Central memory CD8-positive, alpha-beta T cell (primary cell): ENCODE results near the gene KMT2C.
"Not testable (repeated sequence)": the region's sequence is repeated elsewhere in the genome, so short reads cannot be mapped to it uniquely, and the experiment has no call there.

Experiments used
- ATAC-seq: fragments of 150-1000 bp; cut with Tn5 transposase; replicated peaks from 2 replicates; pipeline ENCODE4 v1.10.0; 2022; ENCODE audit warnings: mild to moderate bottlenecking, moderate FRiP score, moderate number of reproducible peaks; ENCODE audit not compliant: poor library complexity, severe bottlenecking; ENCODE audit errors: extremely low read depth
- DNase-seq, 2 donors: peaks; one replicate each; pipeline ENCODE4 v3.0.0; 2021; ENCODE audit warnings: low spot score in 2 of 2
- H3K27ac Mint-ChIP-seq: one replicate; pipeline ENCODE4 v1.8.0; 2022; ENCODE audit warnings: low read depth, mild to moderate bottlenecking, moderate library complexity, mixed read lengths
- H3K27me3 Mint-ChIP-seq: one replicate; pipeline ENCODE4 v1.8.0; 2022; ENCODE audit warnings: mixed read lengths
- H3K36me3 Mint-ChIP-seq: one replicate; pipeline ENCODE4 v1.8.0; 2022; ENCODE audit warnings: mild to moderate bottlenecking, moderate library complexity, mixed read lengths; ENCODE audit not compliant: insufficient read depth
- H3K4me1 Mint-ChIP-seq: one replicate; pipeline ENCODE4 v1.8.0; 2022; ENCODE audit warnings: mixed read lengths
- H3K4me3 Mint-ChIP-seq: one replicate; pipeline ENCODE4 v1.8.0; 2022; ENCODE audit warnings: mild to moderate bottlenecking, moderate library complexity, mixed read lengths
- H3K9me3 Mint-ChIP-seq: one replicate; pipeline ENCODE4 v1.8.0; 2022; ENCODE audit warnings: mixed read lengths

Gene KMT2C

GRCh38 chr7:152362128-152362926 is 73.5 kb downstream of the KMT2C start:
- Mint-ChIP-seq H3K4me3 (no peak overlapping the region), H3K4me1 (peaks cover 46% of the 10 kb centered on the region), H3K36me3 (peaks cover 16% of the 10 kb centered on the region), H3K27ac (no peak overlapping the region), H3K27me3 (no peaks in the 10 kb centered on the region), H3K9me3 (no peaks in the 10 kb centered on the region)
- DNase-seq (no peak), ATAC-seq (no peak)

- no peak for DNase-seq
- Mint-ChIP-seq H3K27ac (peak overlapping the region; percentile 58), H3K4me3 (no peak overlapping the region), H3K9me3 (no peaks in the 10 kb centered on the region), H3K4me1 (peaks cover 27% of the 10 kb centered on the region), H3K36me3 (peaks cover 25% of the 10 kb centered on the region), H3K27me3 (no peaks in the 10 kb centered on the region)
- ATAC-seq: no peak
These were observed 80.2 kb downstream of the KMT2C start for GRCh38 chr7:152355474-152356057.

- Mint-ChIP-seq H3K27ac (peak overlapping the region; percentile 58), H3K4me1 (peaks cover 27% of the 10 kb centered on the region), H3K36me3 (peaks cover 28% of the 10 kb centered on the region), H3K27me3 (no peaks in the 10 kb centered on the region), H3K4me3 (no peak overlapping the region), H3K9me3 (no peaks in the 10 kb centered on the region)
- no peak for DNase-seq
- ATAC-seq: no peak
These were observed 81.7 kb downstream of the KMT2C start for GRCh38 chr7:152354061-152354460.

DNA sequence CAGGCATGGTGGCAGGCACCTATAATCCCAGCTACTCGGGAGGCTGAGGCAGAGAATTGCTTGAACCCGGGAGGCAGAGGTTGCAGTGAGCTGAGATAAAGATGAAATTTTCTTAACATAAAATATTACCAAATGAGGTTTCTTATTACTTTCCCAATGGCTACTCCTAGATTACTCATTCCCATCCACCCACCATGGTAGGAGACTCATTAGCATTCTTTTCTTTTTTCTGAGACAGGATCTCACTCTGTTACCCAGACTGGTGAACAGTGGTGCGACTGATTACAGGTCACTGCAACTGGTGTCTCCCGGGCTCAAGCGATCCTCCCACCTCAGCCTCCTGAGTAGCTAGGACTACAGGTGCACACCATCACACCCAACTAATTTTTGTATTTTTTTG is 82.5 kb downstream of the KMT2C start:
- not testable (repeated sequence) for H3K4me3 Mint-ChIP-seq, H3K27ac Mint-ChIP-seq, H3K27me3 Mint-ChIP-seq, ATAC-seq, DNase-seq, H3K9me3 Mint-ChIP-seq
- peaks cover 27% of the 10 kb centered on the region for H3K36me3 Mint-ChIP-seq
- peaks cover 27% of the 10 kb centered on the region for H3K4me1 Mint-ChIP-seq

- H3K4me1 Mint-ChIP-seq: peaks cover 27% of the 10 kb centered on the region
- H3K27me3 Mint-ChIP-seq, H3K4me3 Mint-ChIP-seq, H3K27ac Mint-ChIP-seq, DNase-seq, ATAC-seq, H3K9me3 Mint-ChIP-seq: not testable (repeated sequence)
- H3K36me3 Mint-ChIP-seq: peaks cover 23% of the 10 kb centered on the region
These were observed 84.1 kb downstream of the KMT2C start for GRCh38 chr7:152351747-152352146.

DNA sequence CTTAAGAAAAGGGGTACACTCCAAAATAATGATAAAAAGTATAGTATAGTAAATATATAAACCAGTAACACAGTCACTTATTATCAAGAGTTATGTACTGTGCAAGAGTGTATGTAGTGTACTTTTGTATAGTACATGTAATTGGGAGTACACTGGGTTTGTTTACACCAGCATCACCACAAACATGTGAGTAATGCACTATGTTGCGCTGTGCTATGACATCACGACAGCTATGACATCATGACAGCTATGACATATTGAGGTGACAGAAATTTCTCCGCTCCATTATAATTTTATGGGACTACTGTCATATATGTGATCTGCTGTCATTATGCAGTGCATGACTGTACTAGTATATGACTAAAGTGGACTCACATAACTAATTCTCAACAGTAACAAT is 84.6 kb downstream of the KMT2C start:
- peaks cover 22% of the 10 kb centered on the region for H3K36me3 Mint-ChIP-seq
- no peak for DNase-seq

GRCh38 chr7:152347888-152348287 is 87.9 kb downstream of the KMT2C start:
- H3K36me3 Mint-ChIP-seq: peaks cover 15% of the 10 kb centered on the region
- no peak for ATAC-seq
- H3K4me3 Mint-ChIP-seq: no peak overlapping the region
- H3K9me3 Mint-ChIP-seq: no peaks in the 10 kb centered on the region
- no peak for DNase-seq
- peak overlapping the region; percentile 35 for H3K27ac Mint-ChIP-seq
- H3K4me1 Mint-ChIP-seq: peaks cover 27% of the 10 kb centered on the region
- no peaks in the 10 kb centered on the region for H3K27me3 Mint-ChIP-seq

More for the DNA sequence above, 84.6 kb downstream of the KMT2C start:
- Mint-ChIP-seq H3K9me3 (no peaks in the 10 kb centered on the region), H3K4me1 (peaks cover 27% of the 10 kb centered on the region), H3K4me3 (no peak overlapping the region), H3K27ac (no peak overlapping the region), H3K27me3 (no peaks in the 10 kb centered on the region)
- no peak for ATAC-seq

- H3K4me3 Mint-ChIP-seq: peak overlapping the region; percentile 21
- peak overlapping the region; percentile 81 for H3K27ac Mint-ChIP-seq
- H3K4me1 Mint-ChIP-seq: peaks cover 34% of the 10 kb centered on the region
- peaks cover 9% of the 10 kb centered on the region for H3K36me3 Mint-ChIP-seq
- DNase-seq: no peak
- no peaks in the 10 kb centered on the region for H3K27me3 Mint-ChIP-seq
- peak; percentile 60 for ATAC-seq
- no peaks in the 10 kb centered on the region for H3K9me3 Mint-ChIP-seq
These were observed 91.5 kb downstream of the KMT2C start for GRCh38 chr7:152344253-152344652.

DNA sequence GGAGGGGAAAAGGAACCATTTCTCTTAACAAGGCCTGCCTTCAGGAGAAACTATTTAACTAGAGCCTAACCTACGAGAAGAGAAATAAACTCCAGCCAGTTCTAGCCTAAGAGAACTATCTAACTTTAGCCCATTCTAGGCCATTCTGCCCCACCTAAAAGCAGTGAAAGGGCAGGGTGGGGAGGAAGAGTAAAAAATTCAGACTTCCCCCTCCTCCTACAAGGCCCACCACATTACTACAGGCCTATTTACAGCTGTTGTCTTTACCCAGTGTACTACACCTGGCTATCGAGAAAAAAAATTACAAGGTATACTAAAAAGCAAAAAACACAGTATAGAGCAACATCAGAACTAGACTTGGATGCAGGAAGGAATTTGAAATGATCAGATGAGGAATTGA is 93.0 kb downstream of the KMT2C start:
- peaks cover 39% of the 10 kb centered on the region for H3K4me1 Mint-ChIP-seq
- DNase-seq (no peak), ATAC-seq (no peak)
- no peaks in the 10 kb centered on the region for H3K9me3 Mint-ChIP-seq
- peak overlapping the region; percentile 23 for H3K27ac Mint-ChIP-seq
- H3K4me3 Mint-ChIP-seq: no peak overlapping the region
- no peaks in the 10 kb centered on the region for H3K27me3 Mint-ChIP-seq
- H3K36me3 Mint-ChIP-seq: peaks cover 7% of the 10 kb centered on the region

- no peak for ATAC-seq
- peaks cover 7% of the 10 kb centered on the region for H3K36me3 Mint-ChIP-seq
- H3K4me3 Mint-ChIP-seq: no peak overlapping the region
- H3K27me3 Mint-ChIP-seq: no peaks in the 10 kb centered on the region
- H3K4me1 Mint-ChIP-seq: peaks cover 46% of the 10 kb centered on the region
- no peaks in the 10 kb centered on the region for H3K9me3 Mint-ChIP-seq
- DNase-seq: no peak
- no peak overlapping the region for H3K27ac Mint-ChIP-seq
These were observed 93.9 kb downstream of the KMT2C start for GRCh38 chr7:152341914-152342236.

DNA sequence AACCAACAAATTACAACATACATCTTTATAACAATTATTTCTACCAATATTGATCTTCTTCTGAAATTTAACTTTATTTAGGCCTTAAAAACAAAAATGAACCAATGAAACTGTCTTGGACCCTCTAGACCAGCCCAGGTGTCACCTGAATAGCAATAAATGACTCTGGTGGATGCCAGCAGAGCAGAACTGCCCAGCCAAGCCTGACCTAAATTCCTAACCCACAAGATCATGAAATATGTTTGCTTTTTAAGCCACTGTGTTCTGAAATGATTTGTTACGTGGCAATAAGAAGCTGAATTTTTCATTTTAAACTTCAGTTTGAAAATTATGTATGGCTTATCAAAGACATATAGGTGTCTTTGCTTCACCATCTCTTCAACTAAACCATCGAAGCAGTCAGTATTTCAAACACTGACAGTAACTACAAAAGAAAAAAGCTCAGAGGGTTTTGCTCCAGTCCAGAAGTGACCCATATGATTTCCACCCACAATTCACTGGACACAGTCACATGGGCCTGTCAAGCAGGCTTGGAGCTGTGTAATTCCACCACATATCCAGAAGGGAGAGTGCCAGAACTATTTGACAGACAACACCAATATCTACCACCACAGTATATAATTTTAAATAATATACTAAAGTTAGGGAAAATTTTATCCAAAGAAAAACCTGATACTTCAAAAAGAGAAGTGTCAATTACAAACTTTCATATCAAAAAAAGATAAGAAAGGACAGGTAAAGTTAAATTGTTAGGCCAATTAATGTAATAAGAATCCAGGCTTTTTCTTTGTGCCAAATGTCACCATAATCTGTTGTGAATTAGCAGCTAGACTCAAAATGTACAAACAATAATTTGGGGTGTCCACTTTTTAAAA is 94.5 kb downstream of the KMT2C start:
- Mint-ChIP-seq H3K4me1 (peaks cover 52% of the 10 kb centered on the region), H3K27ac (peak overlapping the region; percentile 38), H3K4me3 (no peak overlapping the region), H3K36me3 (peaks cover 9% of the 10 kb centered on the region), H3K9me3 (no peaks in the 10 kb centered on the region), H3K27me3 (no peaks in the 10 kb centered on the region)
- ATAC-seq (no peak), DNase-seq (no peak)

DNA sequence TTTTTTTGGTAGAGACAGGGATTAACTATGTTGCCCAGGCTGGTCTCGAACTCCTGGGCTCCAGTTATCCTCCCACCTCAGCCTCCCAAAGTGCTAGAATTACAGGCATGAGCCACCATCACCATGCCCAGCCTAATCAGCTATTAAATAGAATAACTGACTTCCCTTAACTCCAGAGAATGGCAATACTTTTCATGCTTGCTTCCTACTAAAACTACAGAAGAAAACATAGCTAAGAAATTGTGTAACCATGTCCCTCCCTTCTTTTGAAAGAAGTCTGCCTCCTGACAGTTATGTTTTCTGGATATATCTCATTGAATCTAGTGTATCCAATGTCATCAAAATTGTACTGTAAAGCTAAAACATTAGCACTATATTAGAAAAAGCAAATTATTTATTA is 95.6 kb downstream of the KMT2C start:
- ATAC-seq (no peak), DNase-seq (no peak)
- peaks cover 9% of the 10 kb centered on the region for H3K36me3 Mint-ChIP-seq
- no peaks in the 10 kb centered on the region for H3K9me3 Mint-ChIP-seq
- no peak overlapping the region for H3K27ac Mint-ChIP-seq
- peaks cover 63% of the 10 kb centered on the region for H3K4me1 Mint-ChIP-seq
- no peak overlapping the region for H3K4me3 Mint-ChIP-seq
- H3K27me3 Mint-ChIP-seq: no peaks in the 10 kb centered on the region
